Stimulated activated CD4-positive, alpha-beta T cell treated with anti-CD3 and anti-CD28 coated beads, Interleukin-2, amount 100 ng/mL, for 24 hours (primary cell): ENCODE results near the gene ATP5F1A.
"Not testable (repeated sequence)": the region's sequence is repeated elsewhere in the genome, so short reads cannot be mapped to it uniquely, and the experiment has no call there.

Experiments
- DNase-seq, 2 donors: peaks; one replicate each; pipeline ENCODE4 v3.0.0-alpha.2; 2020

ATP5F1A gene

GRCh38 chr18:46097801-46098615 lies at the start of gene ATP5F1A:
Gene ATP5F1A (minus strand): TSS chr18:46098296. CDS start chr18:46098231, 65 bp downstream.
- peak; percentile 88 for DNase-seq

DNA sequence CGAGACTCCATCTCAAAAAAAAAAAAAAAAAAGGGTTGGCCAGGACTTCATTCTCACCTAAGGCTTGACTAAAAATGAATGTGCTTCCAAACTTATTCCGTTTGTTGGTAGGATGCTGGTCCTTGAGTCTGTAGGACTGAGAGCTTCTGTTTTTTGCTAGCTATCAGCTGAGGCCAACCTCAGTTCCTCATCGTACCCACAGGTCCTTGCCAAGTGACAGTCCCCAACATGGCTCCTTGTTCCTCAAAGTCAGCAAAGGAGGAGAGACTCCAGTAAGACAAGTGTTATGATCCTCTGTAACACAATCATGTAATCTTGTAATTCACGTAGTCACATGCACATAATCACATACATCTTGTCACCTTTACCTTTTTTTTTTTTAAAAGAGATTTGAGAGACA lies 43.1 kb upstream of the ATP5F1A start:
- no peak for DNase-seq

- DNase-seq = no peak
Measured at GRCh38 chr18:46140173-46140572, 42.1 kb upstream of the ATP5F1A start.

GRCh38 chr18:46134920-46135675 lies 37.0 kb upstream of the ATP5F1A start:
- no peak for DNase-seq

- no peak for DNase-seq
Measured at GRCh38 chr18:46133534-46133933, 35.4 kb upstream of the ATP5F1A start.

GRCh38 chr18:46130549-46130948 lies 32.5 kb upstream of the ATP5F1A start:
- DNase-seq = not testable (repeated sequence)

GRCh38 chr18:46130061-46130460 lies 32.0 kb upstream of the ATP5F1A start:
- DNase-seq = no peak

DNA sequence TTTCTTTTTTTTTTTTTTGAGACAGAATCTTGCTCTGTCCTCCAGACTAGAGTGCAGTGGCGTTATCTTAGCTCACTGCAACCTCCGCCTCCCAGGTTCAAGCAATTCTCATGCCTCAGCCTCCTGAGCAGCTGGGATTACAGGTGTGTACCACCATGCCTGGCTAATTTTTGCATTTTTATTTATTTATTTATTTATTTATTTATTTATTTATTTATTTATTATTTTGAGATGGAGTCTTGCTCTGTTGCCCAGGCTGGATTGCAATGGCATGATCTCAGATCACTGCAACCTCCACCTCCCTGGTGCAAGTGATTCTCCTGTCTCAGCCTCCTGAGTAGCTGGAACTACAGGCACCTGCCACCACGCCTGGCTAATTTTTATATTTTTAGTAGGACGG lies 28.5 kb upstream of the ATP5F1A start:
- DNase-seq = not testable (repeated sequence)

GRCh38 chr18:46113751-46114150 lies 15.7 kb upstream of the ATP5F1A start:
- DNase-seq = no peak

DNA sequence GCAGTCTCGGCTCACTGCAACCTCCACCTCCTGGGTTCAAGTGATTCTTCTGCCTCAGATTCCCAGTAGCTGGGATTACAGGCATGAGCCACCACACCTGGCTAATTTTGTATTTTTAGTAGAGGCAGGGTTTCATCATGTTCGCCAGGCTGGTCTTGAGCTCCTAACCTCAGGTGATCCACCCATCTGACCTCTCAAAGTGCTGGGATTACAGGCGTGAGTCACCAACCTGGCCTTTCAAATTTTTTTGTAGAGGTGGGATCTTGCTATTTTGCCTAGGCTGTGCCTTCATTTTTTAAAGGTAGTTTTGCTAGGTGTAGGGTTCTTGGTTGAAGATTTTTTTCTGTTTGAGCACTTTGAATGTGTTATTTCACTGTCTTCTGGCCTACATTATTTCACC lies 12.3 kb upstream of the ATP5F1A start:
- no peak for DNase-seq

GRCh38 chr18:46109386-46109785 lies 11.3 kb upstream of the ATP5F1A start:
- no peak for DNase-seq

GRCh38 chr18:46104128-46104911 lies 6.2 kb upstream of the ATP5F1A start, which contains the start of gene HAUS1:
Gene HAUS1 (plus strand): TSS chr18:46104385. CDS start chr18:46104412, 27 bp downstream.
- peak; percentile 89 to 91 for DNase-seq

DNA sequence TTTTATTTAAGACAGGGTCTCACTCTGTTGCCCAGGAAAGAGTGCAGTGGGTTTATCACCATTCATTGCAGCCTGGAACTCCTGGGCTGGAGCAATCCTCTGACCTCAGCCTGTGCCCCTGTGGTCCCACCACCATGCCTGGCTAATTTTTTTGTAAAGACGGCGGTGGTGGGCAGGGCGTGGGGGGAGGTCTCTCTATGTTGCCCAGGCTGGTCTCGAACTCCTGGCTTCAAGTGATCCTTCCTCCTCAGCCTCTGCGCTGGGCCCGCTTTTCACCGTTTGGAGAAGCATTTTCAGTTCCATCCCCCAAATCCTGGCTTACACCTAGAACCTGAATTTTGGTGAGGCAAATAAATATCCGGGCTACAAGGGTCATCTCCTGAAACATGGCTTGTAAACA lies 1.4 kb upstream of the ATP5F1A start:
- no peak for DNase-seq

DNA sequence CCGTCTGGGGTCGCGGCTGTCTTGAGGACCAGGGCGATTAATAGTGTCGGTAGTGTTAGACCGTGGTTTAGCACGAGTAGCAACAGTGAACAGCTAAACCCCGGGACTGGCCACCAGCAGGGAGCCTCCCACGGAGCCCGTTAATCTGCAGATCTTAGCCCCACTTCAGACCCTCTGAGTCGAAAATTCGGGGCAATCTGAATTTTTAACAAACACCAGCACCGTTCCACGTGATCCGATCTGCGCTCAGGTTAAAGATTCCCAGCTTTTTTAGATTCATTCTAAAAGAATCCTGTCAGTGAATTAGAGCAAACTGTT lies 479 bp upstream of the ATP5F1A start:
- no peak for DNase-seq

GRCh38 chr18:46097431-46097800 lies 680 bp downstream of the ATP5F1A start:
- DNase-seq = peak in 1 of 2 donors; percentile 29

DNA sequence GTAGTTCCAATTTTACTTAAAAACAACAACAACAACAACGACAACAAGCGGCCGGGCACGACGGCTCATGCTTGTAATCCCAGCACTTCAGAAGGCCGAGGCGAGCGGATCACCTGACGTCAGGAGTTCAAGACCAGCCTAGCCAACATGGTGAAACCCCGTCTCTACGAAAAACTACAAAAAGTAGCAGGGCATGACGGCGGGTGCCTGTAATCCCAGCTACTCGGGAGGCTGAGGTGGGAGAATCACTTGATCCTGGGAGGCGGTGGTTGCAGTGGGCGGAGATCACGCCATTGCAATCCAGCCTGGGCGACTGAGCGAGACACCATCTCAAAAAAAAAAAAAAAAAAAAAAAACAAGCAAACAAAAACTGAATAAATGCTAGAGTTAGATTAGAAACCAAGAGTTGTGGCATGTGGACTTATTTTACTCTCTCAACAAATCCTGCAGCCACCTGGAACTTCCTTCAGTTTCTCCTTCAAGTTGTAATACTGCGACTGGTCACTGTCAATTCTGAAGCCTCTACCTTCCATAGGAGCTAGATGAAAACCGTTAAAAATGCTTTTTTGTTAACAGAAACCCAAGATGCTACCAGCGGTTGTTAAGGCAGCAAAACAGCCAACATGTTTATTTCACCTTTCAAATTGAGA lies 1.3 kb downstream of the ATP5F1A start:
- DNase-seq = no peak

DNA sequence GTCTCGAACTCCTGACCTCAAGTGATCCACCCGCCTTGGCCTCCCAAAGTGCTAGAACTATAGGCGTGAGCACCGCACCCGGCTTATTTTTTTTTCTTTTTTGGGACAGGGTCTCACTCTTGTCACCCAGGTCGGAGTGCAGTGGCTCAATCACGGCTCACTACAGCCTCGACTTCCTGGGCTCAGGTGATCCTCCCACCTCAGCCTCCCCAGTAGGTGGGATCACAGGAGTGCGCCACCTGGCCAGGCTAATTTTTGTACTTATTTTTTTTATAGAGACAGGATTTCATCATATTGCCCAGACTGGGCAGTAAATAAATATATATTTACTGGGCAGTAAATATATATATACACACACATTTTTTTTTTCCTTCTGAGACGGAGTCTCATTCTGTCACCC lies 2.6 kb downstream of the ATP5F1A start:
- no peak for DNase-seq

- DNase-seq = not testable (repeated sequence)
Measured at GRCh38 chr18:46088501-46088900, 9.6 kb downstream of the ATP5F1A start.

DNA sequence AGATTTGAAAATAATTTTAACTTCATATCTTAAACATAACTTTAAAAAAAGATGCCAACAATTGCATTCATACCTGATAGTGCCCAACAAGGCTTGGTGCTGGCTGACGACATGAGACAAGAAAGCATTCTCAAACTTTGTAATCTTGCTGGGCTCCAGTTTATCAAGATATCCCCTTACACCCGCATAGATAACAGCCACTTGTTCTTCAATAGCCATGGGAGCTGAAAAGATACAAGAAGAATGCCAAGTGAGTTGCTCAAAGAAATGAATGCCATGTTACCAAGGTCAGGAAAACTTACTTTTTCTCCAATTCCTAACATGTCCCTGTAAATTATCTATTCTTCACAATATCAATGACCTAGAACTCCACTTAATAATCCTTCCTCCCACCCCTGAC lies 13.7 kb downstream of the ATP5F1A start:
- DNase-seq = no peak

DNA sequence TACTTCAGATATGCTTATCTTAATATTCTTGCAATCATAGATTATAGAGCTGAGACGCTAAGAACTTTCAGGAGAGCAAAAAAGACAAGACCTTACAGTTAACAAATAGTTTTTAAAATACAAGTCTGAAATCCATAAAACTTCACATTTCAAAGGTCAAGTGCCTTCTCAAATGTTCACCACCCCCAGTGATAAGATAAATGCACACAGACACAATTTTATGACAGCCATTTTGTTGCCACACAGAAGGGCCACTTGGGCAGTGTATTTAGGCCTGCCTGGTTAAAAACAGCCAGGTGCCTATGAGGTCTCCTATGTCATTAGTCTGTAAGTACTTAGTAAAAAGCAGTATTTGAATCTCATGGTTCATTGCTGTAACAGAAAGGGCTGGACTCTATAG lies 17.9 kb downstream of the ATP5F1A start:
- DNase-seq = no peak

GRCh38 chr18:46079336-46079735 lies 18.8 kb downstream of the ATP5F1A start:
- no peak for DNase-seq

GRCh38 chr18:46073474-46074331 lies 24.4 kb downstream of the ATP5F1A start:
- peak; percentile 37 to 66 for DNase-seq
